Fibroblast of the aortic adventitia (primary cell): ENCODE measurements around the gene C17orf114.

Source experiments
- DNase-seq: peaks from one replicate; pipeline ENCODE4 v3.0.0-alpha.2; 2010; ENCODE audit warnings: low read depth
- H3K4me3 ChIP-seq: 2 replicates; pipeline ENCODE4 v1.5.1; 2011; ENCODE audit warnings: low read depth, mild to moderate bottlenecking, control low read depth, low read length, moderate library complexity
- TF ChIP-seq, protein P1 (sequence below): IDR thresholded peaks from 2 replicates; pipeline ENCODE4 v1.5.1; 2011; ENCODE audit warnings: mild to moderate bottlenecking, low read length, control low read depth, inconsistent platforms; ENCODE audit not compliant: insufficient read depth

Gene C17orf114

GRCh38 chr17:4811471-4811870, 9.3 kb upstream of the C17orf114 start:
- DNase-seq, result no peak
- no peak overlapping the region for H3K4me3 ChIP-seq
- TF ChIP-seq, protein P1, sequence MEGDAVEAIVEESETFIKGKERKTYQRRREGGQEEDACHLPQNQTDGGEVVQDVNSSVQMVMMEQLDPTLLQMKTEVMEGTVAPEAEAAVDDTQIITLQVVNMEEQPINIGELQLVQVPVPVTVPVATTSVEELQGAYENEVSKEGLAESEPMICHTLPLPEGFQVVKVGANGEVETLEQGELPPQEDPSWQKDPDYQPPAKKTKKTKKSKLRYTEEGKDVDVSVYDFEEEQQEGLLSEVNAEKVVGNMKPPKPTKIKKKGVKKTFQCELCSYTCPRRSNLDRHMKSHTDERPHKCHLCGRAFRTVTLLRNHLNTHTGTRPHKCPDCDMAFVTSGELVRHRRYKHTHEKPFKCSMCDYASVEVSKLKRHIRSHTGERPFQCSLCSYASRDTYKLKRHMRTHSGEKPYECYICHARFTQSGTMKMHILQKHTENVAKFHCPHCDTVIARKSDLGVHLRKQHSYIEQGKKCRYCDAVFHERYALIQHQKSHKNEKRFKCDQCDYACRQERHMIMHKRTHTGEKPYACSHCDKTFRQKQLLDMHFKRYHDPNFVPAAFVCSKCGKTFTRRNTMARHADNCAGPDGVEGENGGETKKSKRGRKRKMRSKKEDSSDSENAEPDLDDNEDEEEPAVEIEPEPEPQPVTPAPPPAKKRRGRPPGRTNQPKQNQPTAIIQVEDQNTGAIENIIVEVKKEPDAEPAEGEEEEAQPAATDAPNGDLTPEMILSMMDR, result no peak

DNA sequence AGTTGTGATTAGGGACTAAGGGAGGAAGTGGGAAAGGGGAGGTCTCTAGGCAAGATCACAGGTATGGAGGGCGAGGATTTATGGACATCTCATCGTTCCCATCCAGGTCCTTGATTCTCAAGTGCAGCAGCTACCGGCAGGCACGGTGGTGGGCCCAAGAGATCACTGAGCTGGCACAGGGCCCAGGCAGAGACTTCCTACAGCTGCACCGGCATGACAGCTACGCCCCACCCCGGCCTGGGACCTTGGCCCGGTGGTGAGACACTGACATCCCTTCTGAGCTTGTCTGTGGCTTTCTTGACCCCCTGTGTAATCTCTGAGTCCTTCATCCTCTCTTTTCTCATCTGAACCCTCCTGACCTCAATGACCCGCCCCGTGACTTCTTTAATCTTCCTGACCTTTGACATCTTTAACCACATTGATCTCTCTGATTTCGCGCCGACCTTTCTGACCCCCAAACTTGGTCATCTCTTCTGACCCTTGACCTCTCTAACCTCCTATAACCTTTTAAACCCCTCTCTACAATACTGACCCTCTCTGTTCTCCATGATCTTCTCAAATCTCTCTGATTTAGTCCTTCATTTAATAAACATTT, 8.7 kb upstream of the C17orf114 start:
- no peak for DNase-seq
- H3K4me3 ChIP-seq, result no peak overlapping the region
- TF ChIP-seq, protein P1, result no peak

- peak; percentile 49 for DNase-seq
- H3K4me3 ChIP-seq, result peak overlapping the region; percentile 77
- TF ChIP-seq, protein P1, result no peak
Measured at GRCh38 chr17:4808378-4808767, 6.2 kb upstream of the C17orf114 start.

DNA sequence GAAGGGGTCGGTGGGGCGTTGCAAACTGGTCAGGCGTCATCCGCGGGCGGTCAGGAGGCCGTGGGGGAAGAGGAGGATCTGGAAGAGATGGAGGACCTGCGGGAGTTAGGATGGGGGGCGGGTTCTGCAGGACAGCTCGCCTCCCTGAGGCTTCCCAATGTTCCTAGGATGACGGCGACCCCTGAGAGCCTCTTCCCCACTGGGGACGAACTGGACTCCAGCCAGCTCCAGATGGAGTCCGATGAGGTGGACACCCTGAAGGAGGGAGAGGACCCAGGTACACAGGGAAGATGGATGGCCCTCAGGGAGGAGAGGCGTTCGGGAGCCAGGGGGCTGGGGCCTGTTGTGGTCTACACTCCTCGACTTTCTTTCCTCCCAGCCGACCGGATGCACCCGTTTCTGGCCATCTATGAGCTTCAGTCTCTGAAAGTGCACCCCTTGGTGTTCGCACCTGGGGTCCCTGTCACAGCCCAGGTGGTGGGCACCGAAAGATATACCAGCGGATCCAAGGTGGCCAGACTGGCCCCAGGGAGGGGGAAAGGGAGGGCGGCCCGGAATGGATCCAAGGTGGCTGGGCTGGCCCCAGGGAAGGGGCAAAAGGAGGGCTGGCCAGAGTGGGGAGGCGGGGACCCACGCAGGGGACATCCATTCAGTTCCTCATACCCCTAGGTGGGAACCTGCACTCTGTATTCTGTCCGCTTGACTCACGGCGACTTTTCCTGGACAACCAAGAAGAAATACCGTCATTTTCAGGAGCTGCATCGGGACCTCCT, 5.7 kb upstream of the C17orf114 start:
- no peak for DNase-seq
- TF ChIP-seq, protein P1, result no peak
- peak overlapping the region; percentile 77 for H3K4me3 ChIP-seq

DNA sequence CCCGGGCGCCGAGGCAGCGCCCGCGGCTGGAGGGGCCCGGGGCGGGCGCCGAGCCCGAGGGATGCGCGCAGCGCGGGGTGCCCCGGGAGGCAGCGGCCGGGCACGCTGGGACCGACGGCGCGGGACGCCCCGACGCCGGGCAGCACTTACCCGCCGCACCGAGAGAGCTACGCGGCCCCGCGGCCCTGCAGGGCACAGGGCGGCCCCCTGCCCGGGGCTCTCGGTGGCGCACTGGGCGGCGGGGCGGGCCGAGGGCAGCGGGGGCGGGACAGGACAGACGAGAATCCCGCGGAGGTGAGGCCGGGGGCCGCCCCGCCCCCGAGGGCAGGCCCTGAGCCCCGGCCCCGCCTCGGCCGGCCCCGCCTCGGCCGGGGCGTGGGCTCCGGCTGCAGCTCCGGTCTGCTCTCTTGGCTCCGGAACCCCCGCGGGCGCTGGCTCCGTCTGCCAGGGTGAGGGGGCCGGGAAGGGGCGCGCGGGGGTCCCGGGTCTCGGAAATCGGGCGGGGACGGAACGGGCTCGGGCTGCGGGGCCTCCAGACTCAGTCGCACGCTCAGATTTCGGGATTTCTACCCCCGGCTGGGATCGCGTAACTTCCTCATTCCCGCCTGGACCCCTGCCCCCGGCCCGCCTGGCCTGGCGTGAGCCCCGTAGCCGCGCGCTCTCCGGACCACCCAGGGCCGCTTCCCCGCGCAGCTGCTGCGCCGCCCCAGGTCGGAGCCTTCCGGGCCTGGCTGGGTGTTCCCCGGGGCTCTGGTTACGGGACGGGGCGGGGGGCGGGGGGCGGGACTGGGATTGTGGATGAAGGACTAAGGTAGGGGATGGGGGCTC, 4.9 kb upstream of the C17orf114 start, which contains the start of gene PLD2:
PLD2 (plus strand) TSS at position 376 of the 828 bp plus-strand sequence. CDS start 621 bp downstream, outside the sequence.
- peak within 1 kb of the TSS; percentile 77 for H3K4me3 ChIP-seq
- peak; percentile 57 for DNase-seq
- TF ChIP-seq, protein P1, result no peak

DNA sequence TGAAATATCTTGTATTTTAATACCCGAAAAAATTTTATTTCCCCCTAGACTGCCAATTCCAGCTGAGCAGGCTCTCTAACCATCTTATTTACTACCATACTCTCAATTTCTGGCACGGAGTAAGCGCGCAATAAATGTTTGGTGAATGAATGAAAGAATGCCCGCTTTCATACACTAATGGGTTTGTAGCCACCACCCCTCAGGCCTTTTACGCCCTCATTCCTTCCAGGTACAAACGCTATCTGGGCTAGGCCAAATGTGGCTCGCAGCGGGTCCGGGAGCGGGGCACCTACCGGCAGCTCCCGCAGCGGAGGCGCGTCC, 4.3 kb upstream of the C17orf114 start:
- peak overlapping the region; percentile 76 for H3K4me3 ChIP-seq
- TF ChIP-seq, protein P1, result no peak
- DNase-seq, result no peak
